Caco-2 (cell line): ENCODE measurements around the gene PPT2. TPM values are rescaled to one million over a fixed set of nuclear protein-coding genes. Genes with fewer than 3 reads are reported as not detected.

Source experiments
- BruUV-seq: library from RNA; stranded (reverse); fragments of 400-500 nt; replicated peaks from 2 replicates; lab custom pipeline; 2021; lab: Mats Ljungman, UMichigan
- CTCF ChIA-PET: fragments of 300-600 bp; sonication (Branson Sonifier 250); formaldehyde crosslinking; loops from one replicate; lab custom pipeline; 2022; ENCODE audit warnings: antibody characterized with exemption; lab: Charles Lee
- POLR2A ChIA-PET: fragments of 300-600 bp; sonication (Branson Sonifier 250); formaldehyde crosslinking; loops from one replicate; lab custom pipeline; 2022; ENCODE audit warnings: antibody characterized with exemption; lab: Charles Lee
- DNase-seq, 2 experiments: peaks; one replicate each; pipeline versions ENCODE4 v3.0.0 to v3.0.0-alpha.2; 2020 to 2022
- H3K27me3 ChIP-seq: replicated peaks from 2 replicates; pipeline ENCODE4 v1.6.0; 2011; ENCODE audit warnings: low read length; ENCODE audit not compliant: control insufficient read depth, insufficient read depth
- H3K36me3 ChIP-seq: 2 replicates; pipeline ENCODE4 v1.5.1; 2011; ENCODE audit warnings: low read length; ENCODE audit not compliant: control insufficient read depth, insufficient read depth
- H3K4me1 ChIP-seq: fragments of 250-450 bp; sonication (Bioruptor Pico); 2 replicates; pipeline ENCODE4 v1.5.1; 2020; ENCODE audit warnings: mild to moderate bottlenecking
- H3K4me3 ChIP-seq: 2 replicates; pipeline ENCODE4 v1.5.1; 2011; ENCODE audit warnings: low read depth, mild to moderate bottlenecking, control low read depth, low read length
- H3K9me3 ChIP-seq: fragments of 250-450 bp; sonication (Bioruptor Pico); 2 replicates; pipeline ENCODE4 v1.5.1; 2020; ENCODE audit warnings: mild to moderate bottlenecking, moderate library complexity
- H3K27ac Mint-ChIP-seq: one replicate; pipeline ENCODE4 v1.8.0; 2022; ENCODE audit warnings: mixed read lengths; ENCODE audit not compliant: unreplicated experiment
- H3K27me3 Mint-ChIP-seq: one replicate; pipeline ENCODE4 v1.8.0; 2022; ENCODE audit warnings: mixed read lengths; ENCODE audit not compliant: insufficient read depth, unreplicated experiment
- H3K36me3 Mint-ChIP-seq: one replicate; pipeline ENCODE4 v1.8.0; 2022; ENCODE audit warnings: mild to moderate bottlenecking, mixed read lengths; ENCODE audit not compliant: insufficient read depth, unreplicated experiment
- H3K4me1 Mint-ChIP-seq: one replicate; pipeline ENCODE4 v1.8.0; 2022; ENCODE audit warnings: low read depth, mixed read lengths; ENCODE audit not compliant: unreplicated experiment
- H3K4me3 Mint-ChIP-seq: one replicate; pipeline ENCODE4 v1.8.0; 2022; ENCODE audit warnings: mild to moderate bottlenecking, moderate library complexity, mixed read lengths; ENCODE audit not compliant: unreplicated experiment
- H3K9me3 Mint-ChIP-seq: one replicate; pipeline ENCODE4 v1.8.0; 2022; ENCODE audit warnings: mixed read lengths; ENCODE audit not compliant: unreplicated experiment
- CTCF ChIP-seq, 2 experiments: fragments of 200-600 bp in 1 of 2; IDR thresholded peaks; 1 replicate in 1 of 2; 2 replicates in 1 of 2; pipeline versions ENCODE4 v1.5.1 to v1.8.0; 2011 to 2022; ENCODE audit warnings: antibody characterized with exemption in 1 of 2, control low read depth in 1 of 2, inconsistent platforms in 1 of 2, low read depth in 1 of 2, low read length in 1 of 2, mild to moderate bottlenecking in 1 of 2, moderate library complexity in 1 of 2; ENCODE audit not compliant: insufficient read depth in 1 of 2, severe bottlenecking in 1 of 2, unreplicated experiment in 1 of 2
- intact Hi-C: fragments of 100-400 bp; cut with micrococcal nuclease; formaldehyde crosslinking; loops from one replicate; pipeline ENCODE4 v1.10.0; 2022; ENCODE audit not compliant: unreplicated experiment
- total RNA-seq: library from RNA; stranded (reverse); gene quantifications from 2 replicates; pipeline ENCODE4 v1.2.3, GENCODE V29; 2022

Gene PPT2
- total RNA-seq, 1 experiment from 2014 or later, result 80.8 TPM

DNA sequence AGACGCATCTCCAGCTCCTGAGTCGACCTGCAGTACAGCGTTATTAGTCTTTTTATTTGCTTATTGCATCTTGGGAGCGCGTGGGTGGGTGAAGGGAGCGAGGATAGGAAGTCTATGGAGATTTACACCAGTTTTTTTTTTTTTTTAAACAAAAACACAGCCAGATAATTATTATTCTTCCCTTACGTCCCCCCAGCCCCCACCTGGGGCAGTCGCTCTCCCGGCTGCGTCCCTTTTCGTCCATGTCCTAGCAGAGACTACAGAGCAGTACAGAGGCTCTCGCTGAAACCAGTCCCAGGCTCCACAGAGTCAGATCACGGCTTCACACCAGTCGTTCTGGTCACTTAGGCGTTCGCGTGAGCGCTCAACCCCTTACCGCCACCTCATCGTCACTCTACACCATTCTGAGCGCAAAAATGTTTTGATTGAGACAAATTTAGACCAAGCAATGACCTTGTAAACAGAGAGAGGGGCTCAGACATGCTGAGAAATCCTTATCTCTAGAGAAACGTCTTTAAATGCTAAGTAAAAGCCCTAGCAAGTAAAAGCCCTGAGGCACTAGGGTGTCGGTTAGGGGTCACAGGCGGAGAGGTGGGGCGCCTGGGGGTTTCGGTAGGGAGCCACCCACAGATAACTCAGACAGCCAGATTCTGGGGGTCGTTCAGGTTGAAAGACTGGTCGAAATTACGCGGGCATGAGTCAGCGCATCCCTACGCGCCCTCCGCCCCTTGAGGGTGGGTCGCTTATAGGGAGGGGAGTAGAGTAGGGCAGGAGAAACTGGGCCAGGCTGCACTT lies 975 bp upstream of the PPT2 start:
- ChIA-PET POLR2A (interaction anchor here (0.5 to 1.5 kb wide), 5 partner anchors 14 to 819 kb away, joined by 3 to 13 read pairs (median 5); partner anchors contain the start of gene FKBPL), CTCF (interaction anchor here (0.6 to 1.6 kb wide), 6 partner anchors 8 to 43 kb away, joined by 3 to 10 read pairs (median 4); partner anchors contain the start of gene FKBPL)
- Histone ChIP-seq H3K4me3 (peak overlapping the region; percentile 90), H3K4me1 (peaks cover 24% of the 10 kb centered on the region), H3K36me3 (peaks cover 6% of the 10 kb centered on the region), H3K9me3 (no peaks in the 10 kb centered on the region), H3K27me3 (no peaks in the 10 kb centered on the region)
- intact Hi-C loops, result loop anchor here (1.0 kb wide), 1 partner anchor 23 kb away; the partner anchor contains the start of gene FKBPL
- H3K27me3 Mint-ChIP-seq, result no peaks in the 10 kb centered on the region
- TSS peak; percentile 75 for BruUV-seq
- no peak for TF ChIP-seq CTCF (IDR thresholded peaks at IDR 0.05; ENCODE audit: insufficient read depth in 1 of 2, low read depth in 1 of 2, low read length in 1 of 2, severe bottlenecking in 1 of 2, unreplicated experiment in 1 of 2)
- peaks cover 38% of the 10 kb centered on the region for H3K36me3 Mint-ChIP-seq
- DNase-seq, result peak; percentile 67 to 70
- peaks cover 17% of the 10 kb centered on the region for H3K4me1 Mint-ChIP-seq
- no peaks in the 10 kb centered on the region for H3K9me3 Mint-ChIP-seq
- H3K4me3 Mint-ChIP-seq, result peak overlapping the region; percentile 86
- H3K27ac Mint-ChIP-seq, result peak overlapping the region; percentile 96

DNA sequence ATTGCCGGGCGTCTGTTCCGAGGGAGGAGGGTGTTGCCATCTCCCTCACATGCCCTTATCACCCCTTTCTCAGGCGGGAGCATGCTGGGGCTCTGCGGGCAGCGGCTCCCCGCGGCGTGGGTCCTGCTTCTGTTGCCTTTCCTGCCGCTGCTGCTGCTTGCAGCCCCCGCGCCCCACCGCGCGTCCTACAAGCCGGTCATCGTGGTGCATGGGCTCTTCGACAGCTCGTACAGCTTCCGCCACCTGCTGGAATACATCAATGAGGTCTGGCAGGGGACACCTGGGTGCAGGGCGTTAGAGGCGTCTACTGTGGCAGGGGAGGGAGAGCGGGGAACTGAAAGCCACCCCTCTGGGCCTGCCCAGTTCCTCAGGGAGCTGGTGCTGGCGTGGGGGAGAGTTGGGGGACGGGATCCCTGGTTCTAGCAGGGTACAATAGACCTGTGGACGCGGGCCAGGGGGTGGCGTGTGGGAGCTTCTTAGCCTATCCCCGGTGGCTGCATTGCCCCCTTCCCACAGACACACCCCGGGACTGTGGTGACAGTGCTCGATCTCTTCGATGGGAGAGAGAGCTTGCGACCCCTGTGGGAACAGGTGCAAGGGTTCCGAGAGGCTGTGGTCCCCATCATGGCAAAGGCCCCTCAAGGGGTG lies 697 bp downstream of the PPT2 start:
- Mint-ChIP-seq H3K9me3 (no peaks in the 10 kb centered on the region), H3K4me3 (peak overlapping the region; percentile 86), H3K27me3 (no peaks in the 10 kb centered on the region), H3K27ac (peak overlapping the region; percentile 96), H3K36me3 (peaks cover 55% of the 10 kb centered on the region), H3K4me1 (peaks cover 19% of the 10 kb centered on the region)
- BruUV-seq, result no TSS peak
- TF ChIP-seq CTCF (IDR thresholded peaks at IDR 0.05; ENCODE audit: insufficient read depth in 1 of 2, low read depth in 1 of 2, low read length in 1 of 2, severe bottlenecking in 1 of 2, unreplicated experiment in 1 of 2), result peak; percentile 71 to 80
- H3K36me3 ChIP-seq, result peaks cover 6% of the 10 kb centered on the region
- peak overlapping the region; percentile 90 for H3K4me3 ChIP-seq
- H3K9me3 ChIP-seq, result no peaks in the 10 kb centered on the region
- peak; percentile 83 for DNase-seq
- peaks cover 24% of the 10 kb centered on the region for H3K4me1 ChIP-seq
- intact Hi-C loops, result loop anchor here (1.0 kb wide), 5 partner anchors 14 to 93 kb away; partner anchors contain the start of gene RNF5
- ChIA-PET CTCF (interaction anchor here (0.8 to 1.1 kb wide), 5 partner anchors 10 to 114 kb away, joined by 3 to 11 read pairs (median 3); partner anchors contain the start of genes ATF6B and EGFL8), POLR2A (interaction anchor here (0.5 kb wide), 1 partner anchor 16 kb away, joined by 3 read pairs; no protein-coding TSS in a partner anchor)
- no peaks in the 10 kb centered on the region for H3K27me3 ChIP-seq

- H3K4me1 Mint-ChIP-seq, result peaks cover 19% of the 10 kb centered on the region
- no peak overlapping the region for H3K4me3 Mint-ChIP-seq
- POLR2A ChIA-PET, result no interaction called here
- H3K27me3 Mint-ChIP-seq, result no peaks in the 10 kb centered on the region
- BruUV-seq, result no TSS peak
- no peaks in the 10 kb centered on the region for H3K9me3 Mint-ChIP-seq
- intact Hi-C loops, result no loop called here
- H3K36me3 Mint-ChIP-seq, result peaks cover 70% of the 10 kb centered on the region
- H3K27me3 ChIP-seq, result no peaks in the 10 kb centered on the region
- peaks cover 24% of the 10 kb centered on the region for H3K4me1 ChIP-seq
- no peak for TF ChIP-seq CTCF (IDR thresholded peaks at IDR 0.05; ENCODE audit: insufficient read depth in 1 of 2, low read depth in 1 of 2, low read length in 1 of 2, severe bottlenecking in 1 of 2, unreplicated experiment in 1 of 2)
- peaks cover 7% of the 10 kb centered on the region for H3K36me3 ChIP-seq
- no peak overlapping the region for H3K27ac Mint-ChIP-seq
- H3K9me3 ChIP-seq, result no peaks in the 10 kb centered on the region
- no peak overlapping the region for H3K4me3 ChIP-seq
- no peak for DNase-seq
- CTCF ChIA-PET, result no interaction called here
Measured at GRCh38 chr6:32156891-32157290, 3.0 kb downstream of the PPT2 start.
